CD14-positive monocyte (primary cell): ENCODE data around the gene GPI. TPM values are rescaled to one million over a fixed set of nuclear protein-coding genes. Genes with fewer than 3 reads are reported as not detected.
"Not testable (repeated sequence)": the region's sequence is repeated elsewhere in the genome, so short reads cannot be mapped to it uniquely, and the experiment has no call there.

ENCODE experiments used
- DNase-seq, 3 donors: peaks; one replicate each; pipeline ENCODE4 v3.0.0-alpha.2; 2011 to 2022
- H2AFZ ChIP-seq: 2 replicates; pipeline ENCODE4 v1.6.0; 2012; ENCODE audit warnings: mild to moderate bottlenecking, low read depth, low read length, inconsistent platforms; ENCODE audit not compliant: insufficient read depth, poor library complexity, severe bottlenecking
- H3K27ac ChIP-seq, 2 donors: 1 replicate in 1 of 2; 2 replicates in 1 of 2; pipeline ENCODE4 v1.5.1; 2012 to 2013; ENCODE audit warnings: low read length in 2 of 2, control low read depth in 1 of 2, inconsistent platforms in 1 of 2, low read depth in 1 of 2, mild to moderate bottlenecking in 1 of 2
- H3K27me3 ChIP-seq, 2 donors: one replicate each; pipeline versions ENCODE4 v1.6.0 to v1.6.1; 2011 to 2013; ENCODE audit warnings: low read length in 2 of 2; ENCODE audit not compliant: control insufficient read depth in 2 of 2, insufficient read depth in 2 of 2
- H3K36me3 ChIP-seq, 2 donors: replicated peaks in 1 of 2; 1 replicate in 1 of 2; 2 replicates in 1 of 2; pipeline versions ENCODE4 v1.5.1 to v1.6.1; 2012 to 2013; ENCODE audit warnings: low read length in 2 of 2, control low read depth in 1 of 2, inconsistent platforms in 1 of 2, mild to moderate bottlenecking in 1 of 2; ENCODE audit not compliant: insufficient read depth in 2 of 2, control insufficient read depth in 1 of 2
- H3K4me1 ChIP-seq, 2 donors: 1 replicate in 1 of 2; 2 replicates in 1 of 2; pipeline versions ENCODE4 v1.5.1 to v1.6.1; 2012 to 2013; ENCODE audit warnings: low read length in 2 of 2, control low read depth in 1 of 2, inconsistent platforms in 1 of 2, mild to moderate bottlenecking in 1 of 2, moderate library complexity in 1 of 2; ENCODE audit not compliant: insufficient read depth in 2 of 2, control insufficient read depth in 1 of 2
- H3K4me2 ChIP-seq: replicated peaks from 2 replicates; pipeline ENCODE3; 2012; ENCODE audit warnings: low read length, moderate library complexity, mild to moderate bottlenecking; ENCODE audit not compliant: poor library complexity, severe bottlenecking; ENCODE audit errors: extremely low read depth
- H3K4me3 ChIP-seq, 3 experiments: fragments of 200-600 bp in 1 of 3; sonication (generic) in 1 of 3; replicated peaks in 1 of 3; 1 replicate in 2 of 3; 2 replicates in 1 of 3; pipeline ENCODE4 v1.5.1; 2011 to 2013; ENCODE audit warnings: low read length in 3 of 3, mild to moderate bottlenecking in 3 of 3, control low read depth in 2 of 3, low read depth in 2 of 3, inconsistent platforms in 1 of 3, moderate library complexity in 1 of 3
- H3K79me2 ChIP-seq: 2 replicates; pipeline ENCODE4 v1.6.0; 2012; ENCODE audit warnings: mild to moderate bottlenecking, control low read depth, inconsistent platforms, low read length, moderate library complexity; ENCODE audit not compliant: insufficient read depth
- H3K9ac ChIP-seq: 2 replicates; pipeline ENCODE4 v1.6.0; 2017; ENCODE audit warnings: low read length, mild to moderate bottlenecking; ENCODE audit not compliant: insufficient read depth, poor library complexity, severe bottlenecking
- H3K9me3 ChIP-seq, 2 donors: replicated peaks in 1 of 2; 1 replicate in 1 of 2; 2 replicates in 1 of 2; pipeline versions ENCODE4 v1.5.1 to v1.6.1; 2012 to 2013; ENCODE audit warnings: low read length in 2 of 2, control low read depth in 1 of 2; ENCODE audit not compliant: control insufficient read depth in 1 of 2, insufficient read depth in 1 of 2
- H4K20me1 ChIP-seq: 2 replicates; pipeline ENCODE4 v1.6.0; 2012; ENCODE audit warnings: mild to moderate bottlenecking, low read length, control low read depth, moderate library complexity; ENCODE audit not compliant: insufficient read depth
- H3K27ac Mint-ChIP-seq, 7 donors: one replicate each; pipeline ENCODE4 v1.8.0; 2020; ENCODE audit warnings: mild to moderate bottlenecking in 7 of 7, mixed read lengths in 7 of 7, moderate library complexity in 6 of 7, inconsistent platforms in 2 of 7
- H3K27me3 Mint-ChIP-seq, 3 donors: one replicate each; pipeline ENCODE4 v1.8.0; 2021 to 2022; ENCODE audit warnings: low read depth in 3 of 3, mild to moderate bottlenecking in 3 of 3, mixed read lengths in 3 of 3, moderate library complexity in 3 of 3, inconsistent platforms in 1 of 3
- H3K36me3 Mint-ChIP-seq, 2 donors: one replicate each; pipeline ENCODE4 v1.8.0; 2020; ENCODE audit warnings: mixed read lengths in 2 of 2, inconsistent platforms in 1 of 2, mild to moderate bottlenecking in 1 of 2
- H3K4me1 Mint-ChIP-seq: one replicate; pipeline ENCODE4 v1.8.0; 2020; ENCODE audit warnings: mild to moderate bottlenecking, mixed read lengths
- H3K4me3 Mint-ChIP-seq, 2 donors: one replicate each; pipeline ENCODE4 v1.8.0; 2020; ENCODE audit warnings: mild to moderate bottlenecking in 2 of 2, mixed read lengths in 2 of 2, moderate library complexity in 1 of 2
- H3K9me3 Mint-ChIP-seq, 7 donors: one replicate each; pipeline ENCODE4 v1.8.0; 2020 to 2022; ENCODE audit warnings: mixed read lengths in 7 of 7, mild to moderate bottlenecking in 6 of 7, moderate library complexity in 6 of 7, inconsistent platforms in 2 of 7
- CTCF ChIP-seq: fragments of 200-600 bp; IDR thresholded peaks from one replicate; pipeline ENCODE4 v1.8.0; 2022; ENCODE audit warnings: antibody characterized with exemption, mild to moderate bottlenecking
- WGBS: methylation state at CpG from one replicate; pipeline ENCODE4 v1.1.5; 2013; ENCODE audit warnings: missing lambda C conversion rate; ENCODE audit not compliant: insufficient coverage; 5-methylcytosine and 5-hydroxymethylcytosine counted together
- intact Hi-C, 2 donors: fragments of 100-400 bp; cut with micrococcal nuclease; formaldehyde crosslinking; loops; one replicate each; pipeline versions ENCODE4 v1.15.0 to v1.15.1; 2023
- polyA plus RNA-seq, 3 donors: library from polyadenylated mRNA; depleted of rRNA in 1 of 3; unstranded in 2 of 3; stranded (reverse) in 1 of 3; fragments of 300-500 nt in 2 of 3; fragments of >200 nt in 1 of 3; fragmentation: Illumina TruSeq in 2 of 3; gene quantifications; 1 replicate in 2 of 3; 2 replicates in 1 of 3; pipeline ENCODE4 v1.2.3, GENCODE V29; 2012 to 2021

Gene GPI
- polyA plus RNA-seq, 3 donors = 81.2 to 107 (median 95.3) TPM

GRCh38 chr19:34330116-34330515 is 34.9 kb upstream of the GPI start:
- intact Hi-C loops = loop anchor here in 1 of 2 donors (10.0 kb wide), 1 partner anchor 75 kb away; the partner anchor contains the start of gene GARRE1
- no peak overlapping the region for H3K27ac ChIP-seq
- H3K79me2 ChIP-seq = no peaks in the 10 kb centered on the region
- no peak overlapping the region for H2AFZ ChIP-seq
- peaks cover 0 to 7% (median 4%) of the 10 kb centered on the region in 3 donors for H3K27me3 Mint-ChIP-seq
- no peaks in the 10 kb centered on the region for H3K9me3 ChIP-seq
- H3K4me1 Mint-ChIP-seq = no peaks in the 10 kb centered on the region
- no peak overlapping the region for H3K4me3 ChIP-seq
- WGBS = 98% methylated on average over 4 of the region's 4 CpGs
- peaks cover 0 to 23% of the 10 kb centered on the region in 2 donors for H3K36me3 ChIP-seq
- H3K36me3 Mint-ChIP-seq = peaks cover 32 to 36% of the 10 kb centered on the region in 2 donors
- no peak overlapping the region for H3K27ac Mint-ChIP-seq
- no peak for TF ChIP-seq CTCF
- no peaks in the 10 kb centered on the region for H4K20me1 ChIP-seq
- H3K9me3 Mint-ChIP-seq = no peaks in the 10 kb centered on the region
- H3K27me3 ChIP-seq = no peaks in the 10 kb centered on the region
- H3K4me3 Mint-ChIP-seq = no peak overlapping the region
- H3K4me2 ChIP-seq = no peak overlapping the region
- no peak for DNase-seq
- no peak overlapping the region for H3K9ac ChIP-seq
- H3K4me1 ChIP-seq = no peaks in the 10 kb centered on the region

- not testable (repeated sequence) for H3K4me1 Mint-ChIP-seq, H3K4me3 Mint-ChIP-seq, H3K4me3 ChIP-seq, H2AFZ ChIP-seq, H3K9ac ChIP-seq, H3K27me3 ChIP-seq, DNase-seq, H3K4me1 ChIP-seq, H3K4me2 ChIP-seq, H3K27me3 Mint-ChIP-seq, H4K20me1 ChIP-seq, H3K27ac ChIP-seq, H3K9me3 ChIP-seq, H3K9me3 Mint-ChIP-seq, H3K79me2 ChIP-seq, H3K27ac Mint-ChIP-seq
- peaks cover 0 to 23% of the 10 kb centered on the region in 2 donors for H3K36me3 ChIP-seq
- H3K36me3 Mint-ChIP-seq = peaks cover 29 to 36% of the 10 kb centered on the region in 2 donors
- intact Hi-C loops = loop anchor here in 1 of 2 donors (10.0 kb wide), 1 partner anchor 76 kb away; the partner anchor contains the start of gene GARRE1
- 93% methylated on average over 4 of the region's 8 CpGs for WGBS
Measured at GRCh38 chr19:34330596-34330995, 34.4 kb upstream of the GPI start.

GRCh38 chr19:34331596-34331995 is 33.4 kb upstream of the GPI start:
- not testable (repeated sequence) for H3K27ac ChIP-seq
- intact Hi-C loops = loop anchor here in 1 of 2 donors (10.0 kb wide), 1 partner anchor 77 kb away; the partner anchor contains the start of gene GARRE1

More at GRCh38 chr19:34331596-34331995, 33.4 kb upstream of the GPI start:
- peaks cover 0 to 23% of the 10 kb centered on the region in 2 donors for H3K36me3 ChIP-seq
- not testable (repeated sequence) for H3K4me2 ChIP-seq, H3K4me3 Mint-ChIP-seq, H4K20me1 ChIP-seq, H3K4me1 Mint-ChIP-seq, H2AFZ ChIP-seq, H3K9ac ChIP-seq, DNase-seq, H3K9me3 ChIP-seq, H3K4me1 ChIP-seq, H3K27me3 Mint-ChIP-seq, H3K27me3 ChIP-seq, H3K4me3 ChIP-seq, H3K9me3 Mint-ChIP-seq, H3K27ac Mint-ChIP-seq, H3K79me2 ChIP-seq
- 96% methylated on average over 9 of the region's 10 CpGs for whole genome bisulfite sequencing
- H3K36me3 Mint-ChIP-seq = peaks cover 29 to 31% of the 10 kb centered on the region in 2 donors
